ENCODE measurements around the gene CDCA4. TPM values are rescaled to one million over a fixed set of nuclear protein-coding genes. Genes with fewer than 3 reads are reported as not detected.

Gene CDCA4
- total RNA-seq, 4 donors from 2014 or later, result 27.7 to 38.6 (median 35.8) TPM

DNA sequence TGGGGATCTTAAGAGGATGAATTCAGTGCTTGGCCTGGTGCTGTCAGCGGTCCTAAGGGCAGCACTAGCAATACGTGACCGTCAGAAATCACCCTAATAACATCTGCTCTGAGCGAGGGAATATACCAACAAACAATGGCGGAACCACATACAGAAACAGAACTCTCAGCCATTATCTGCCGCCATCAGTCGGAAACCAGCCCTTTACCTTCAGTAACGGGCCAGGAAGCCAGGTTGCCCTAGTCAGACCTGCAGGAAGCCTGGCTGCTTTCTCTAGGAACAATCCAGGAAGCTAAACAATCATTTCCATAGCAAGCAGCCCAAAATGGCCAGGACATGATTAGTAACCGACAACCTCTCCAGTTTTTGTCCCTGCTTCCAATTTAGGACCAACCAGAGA lies 5.6 kb downstream of the CDCA4 start:
- Histone ChIP-seq H3K27ac (peak overlapping the region; percentile 78), H3K27me3 (no peaks in the 10 kb centered on the region), H3K4me3 (no peak overlapping the region), H3K36me3 (peaks cover 15% of the 10 kb centered on the region), H3K4me1 (peaks cover 72% of the 10 kb centered on the region), H3K9me3 (no peaks in the 10 kb centered on the region)
- peak in 1 of 2 donors; percentile 17 for DNase-seq (ENCODE audit: low spot score in 2 of 2)
- TF ChIP-seq, protein P1, sequence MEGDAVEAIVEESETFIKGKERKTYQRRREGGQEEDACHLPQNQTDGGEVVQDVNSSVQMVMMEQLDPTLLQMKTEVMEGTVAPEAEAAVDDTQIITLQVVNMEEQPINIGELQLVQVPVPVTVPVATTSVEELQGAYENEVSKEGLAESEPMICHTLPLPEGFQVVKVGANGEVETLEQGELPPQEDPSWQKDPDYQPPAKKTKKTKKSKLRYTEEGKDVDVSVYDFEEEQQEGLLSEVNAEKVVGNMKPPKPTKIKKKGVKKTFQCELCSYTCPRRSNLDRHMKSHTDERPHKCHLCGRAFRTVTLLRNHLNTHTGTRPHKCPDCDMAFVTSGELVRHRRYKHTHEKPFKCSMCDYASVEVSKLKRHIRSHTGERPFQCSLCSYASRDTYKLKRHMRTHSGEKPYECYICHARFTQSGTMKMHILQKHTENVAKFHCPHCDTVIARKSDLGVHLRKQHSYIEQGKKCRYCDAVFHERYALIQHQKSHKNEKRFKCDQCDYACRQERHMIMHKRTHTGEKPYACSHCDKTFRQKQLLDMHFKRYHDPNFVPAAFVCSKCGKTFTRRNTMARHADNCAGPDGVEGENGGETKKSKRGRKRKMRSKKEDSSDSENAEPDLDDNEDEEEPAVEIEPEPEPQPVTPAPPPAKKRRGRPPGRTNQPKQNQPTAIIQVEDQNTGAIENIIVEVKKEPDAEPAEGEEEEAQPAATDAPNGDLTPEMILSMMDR (IDR thresholded peaks at IDR 0.05), result no peak
- no peak for TF ChIP-seq POLR2AphosphoS5 (IDR thresholded peaks at IDR 0.05)
- TF ChIP-seq EP300 (IDR thresholded peaks at IDR 0.05), result no peak
- no peak for TF ChIP-seq POLR2A (IDR thresholded peaks at IDR 0.05)
- 83% methylated on average over 9 of the region's 9 CpGs for WGBS

DNA sequence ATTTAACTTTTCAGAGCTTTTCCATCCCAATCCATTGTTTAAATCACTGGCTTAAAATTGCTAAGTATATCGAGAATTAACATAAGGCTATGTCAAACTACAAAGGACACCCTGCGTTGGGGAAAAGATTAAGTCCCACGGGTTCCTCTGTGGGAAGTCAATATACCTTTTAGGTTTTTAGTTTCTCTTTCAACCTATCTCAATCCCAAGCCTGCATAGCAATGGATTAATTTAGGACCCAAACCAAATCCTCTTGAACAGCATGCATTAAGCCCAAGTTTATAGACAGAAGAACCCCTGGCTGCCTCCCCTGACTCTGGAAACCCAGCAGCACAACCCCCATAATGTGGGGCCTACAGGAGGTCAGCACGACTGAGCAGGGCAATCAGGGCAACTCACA lies 6.3 kb downstream of the CDCA4 start:
- Histone ChIP-seq H3K36me3 (peaks cover 21% of the 10 kb centered on the region), H3K27ac (no peak overlapping the region), H3K27me3 (no peaks in the 10 kb centered on the region), H3K4me3 (no peak overlapping the region), H3K9me3 (no peaks in the 10 kb centered on the region), H3K4me1 (peaks cover 66% of the 10 kb centered on the region)
- no peak for DNase-seq (ENCODE audit: low spot score in 2 of 2)
- no peak for TF ChIP-seq POLR2A (IDR thresholded peaks at IDR 0.05)
- TF ChIP-seq, protein P1 (IDR thresholded peaks at IDR 0.05), result no peak
- TF ChIP-seq EP300 (IDR thresholded peaks at IDR 0.05), result no peak
- TF ChIP-seq POLR2AphosphoS5 (IDR thresholded peaks at IDR 0.05), result no peak
- 58% methylated on average over 4 of the region's 4 CpGs for WGBS

DNA sequence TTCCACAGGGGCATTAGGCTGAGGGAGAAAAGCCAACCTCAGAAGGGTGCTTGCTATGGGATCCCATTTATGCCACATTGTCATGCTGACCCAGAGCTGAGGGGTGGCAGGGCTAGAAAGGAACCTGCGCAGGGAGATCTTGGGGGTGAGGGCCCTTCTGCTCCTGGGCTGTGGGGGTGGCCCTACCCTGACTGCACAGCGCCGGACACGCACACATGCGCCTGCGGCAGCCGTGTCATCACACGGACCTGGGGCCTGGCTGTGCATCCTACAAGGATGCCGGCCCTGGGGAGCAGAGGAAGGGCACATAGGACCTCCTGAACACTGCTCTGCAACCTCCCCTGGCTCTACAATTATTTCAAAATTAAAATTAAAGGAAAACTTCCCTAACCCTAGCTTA lies 6.9 kb downstream of the CDCA4 start:
- no peak overlapping the region for H3K27ac ChIP-seq
- H3K9me3 ChIP-seq, result no peaks in the 10 kb centered on the region
- peaks cover 60% of the 10 kb centered on the region for H3K4me1 ChIP-seq
- no peak for DNase-seq (ENCODE audit: low spot score in 2 of 2)
- TF ChIP-seq, protein P1 (IDR thresholded peaks at IDR 0.05), result no peak
- TF ChIP-seq POLR2A (IDR thresholded peaks at IDR 0.05), result no peak
- TF ChIP-seq EP300 (IDR thresholded peaks at IDR 0.05), result no peak
- TF ChIP-seq POLR2AphosphoS5 (IDR thresholded peaks at IDR 0.05), result no peak
- 81% methylated on average over 4 of the region's 9 CpGs for WGBS
- no peaks in the 10 kb centered on the region for H3K27me3 ChIP-seq
- H3K36me3 ChIP-seq, result peaks cover 27% of the 10 kb centered on the region
- H3K4me3 ChIP-seq, result no peak overlapping the region

DNA sequence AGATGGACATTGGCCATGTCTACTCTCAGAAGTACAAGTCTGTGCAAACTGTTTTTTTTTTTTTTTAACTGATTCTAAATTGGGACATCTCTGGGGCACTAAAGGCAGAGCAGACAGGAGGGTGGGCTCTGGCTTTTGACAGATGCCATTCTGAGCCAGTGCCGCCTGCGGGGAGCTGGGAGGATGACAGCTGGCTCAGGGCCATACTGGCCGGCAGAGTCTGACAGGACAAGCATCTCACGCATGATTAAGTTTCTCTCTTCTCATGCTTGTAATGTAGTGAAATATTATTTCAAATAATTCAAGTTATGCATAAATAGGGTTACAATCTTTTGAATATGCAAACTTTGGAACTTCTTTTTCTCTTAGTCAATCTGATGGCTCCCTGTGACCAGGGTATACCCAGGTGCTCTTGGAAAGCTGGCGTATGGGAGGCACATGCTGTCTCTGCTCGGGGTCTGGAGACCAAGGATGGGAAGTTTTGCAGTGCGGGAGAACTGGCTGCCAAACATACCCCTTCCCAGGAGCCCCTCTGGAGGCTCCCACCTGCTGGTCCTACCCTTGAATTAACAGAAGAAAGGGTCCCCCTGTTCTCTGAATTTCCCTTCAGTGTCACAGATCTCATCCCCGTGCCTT lies 7.6 kb downstream of the CDCA4 start:
- peak in 1 of 2 donors; percentile 54 for DNase-seq (ENCODE audit: low spot score in 2 of 2)
- no peaks in the 10 kb centered on the region for H3K27me3 ChIP-seq
- peaks cover 34% of the 10 kb centered on the region for H3K36me3 ChIP-seq
- WGBS, result 37% methylated on average over 8 of the region's 8 CpGs
- H3K9me3 ChIP-seq, result no peaks in the 10 kb centered on the region
- no peak overlapping the region for H3K4me3 ChIP-seq
- no peak overlapping the region for H3K27ac ChIP-seq
- TF ChIP-seq POLR2AphosphoS5 (IDR thresholded peaks at IDR 0.05), result no peak
- TF ChIP-seq, protein P1 (IDR thresholded peaks at IDR 0.05), result peak in 1 of 2 donors; percentile 13
- peaks cover 52% of the 10 kb centered on the region for H3K4me1 ChIP-seq

DNA sequence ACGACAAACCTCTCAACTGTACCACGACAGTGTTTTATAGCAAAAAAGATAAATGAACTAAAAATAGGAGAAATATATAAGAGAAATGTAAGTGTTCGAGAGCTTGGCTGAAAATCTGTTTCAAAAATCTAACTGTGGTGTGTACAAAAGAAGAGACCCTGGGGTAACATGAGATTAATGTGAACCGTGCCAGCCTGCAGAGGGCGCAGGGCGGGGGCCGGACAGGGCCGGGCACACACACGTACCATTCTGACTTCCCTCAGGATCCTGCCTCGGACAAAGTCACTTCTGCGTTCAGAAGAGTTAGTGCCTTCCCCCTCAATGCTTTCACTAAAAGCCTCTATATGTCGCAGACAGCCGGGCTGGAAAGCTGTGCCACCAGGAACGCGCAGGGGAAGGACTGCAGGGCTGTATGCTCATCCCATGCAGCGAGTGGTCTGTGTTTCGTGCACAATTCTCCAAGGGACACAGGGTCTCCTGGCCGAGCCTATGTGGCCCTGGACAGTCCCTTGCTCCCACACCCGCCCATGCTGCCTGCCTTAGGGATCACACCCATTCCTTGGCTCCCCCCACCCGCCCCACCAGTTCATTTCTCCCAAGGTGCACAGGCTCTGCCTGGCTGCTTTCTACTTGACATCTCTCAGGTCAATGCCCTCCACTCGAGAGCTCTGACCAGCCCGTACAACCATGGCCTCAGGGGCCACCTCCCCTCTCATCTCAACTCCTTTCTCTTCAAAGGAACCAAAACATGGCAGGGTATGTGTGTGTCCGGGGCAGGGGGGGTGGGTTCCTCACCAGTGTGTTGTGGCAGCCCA lies 8.5 kb downstream of the CDCA4 start:
- peaks cover 43% of the 10 kb centered on the region for H3K36me3 ChIP-seq
- no peak overlapping the region for H3K4me3 ChIP-seq
- TF ChIP-seq, protein P1 (IDR thresholded peaks at IDR 0.05), result peak in 1 of 2 donors; percentile 53
- no peak for TF ChIP-seq POLR2AphosphoS5 (IDR thresholded peaks at IDR 0.05)
- no peak for TF ChIP-seq EP300 (IDR thresholded peaks at IDR 0.05)
- H3K4me1 ChIP-seq, result peaks cover 45% of the 10 kb centered on the region
- no peaks in the 10 kb centered on the region for H3K27me3 ChIP-seq
- 44% methylated on average over 15 of the region's 23 CpGs for WGBS
- no peaks in the 10 kb centered on the region for H3K9me3 ChIP-seq
- DNase-seq (ENCODE audit: low spot score in 2 of 2), result no peak
- H3K27ac ChIP-seq, result no peak overlapping the region
